Thymus (tissue), 11 donors: ENCODE data around the gene NADSYN1. TPM values are rescaled to one million over a fixed set of nuclear protein-coding genes. Genes with fewer than 3 reads are reported as not detected.

Source experiments
- DNase-seq, 9 donors: peaks; one replicate each; pipeline ENCODE4 v3.0.0-alpha.2; 2013; ENCODE audit warnings: low spot score in 9 of 9, low read depth in 6 of 9, missing footprints in 1 of 9
- H3K27ac ChIP-seq, 2 donors: one replicate each; pipeline ENCODE4 v1.5.1; 2013; ENCODE audit warnings: control low read depth in 1 of 2, low read depth in 1 of 2, low read length in 1 of 2, mild to moderate bottlenecking in 1 of 2, moderate library complexity in 1 of 2
- H3K27me3 ChIP-seq, 2 donors: one replicate each; pipeline ENCODE4 v1.5.1; 2013; ENCODE audit warnings: low read length in 1 of 2; ENCODE audit not compliant: control insufficient read depth in 2 of 2, insufficient read depth in 1 of 2
- H3K36me3 ChIP-seq, 2 donors: one replicate each; pipeline ENCODE4 v1.5.1; 2013; ENCODE audit warnings: low read length in 1 of 2, mild to moderate bottlenecking in 1 of 2, moderate library complexity in 1 of 2; ENCODE audit not compliant: control insufficient read depth in 2 of 2, insufficient read depth in 2 of 2
- H3K4me1 ChIP-seq, 2 donors: one replicate each; pipeline ENCODE4 v1.5.1; 2013; ENCODE audit warnings: low read length in 2 of 2; ENCODE audit not compliant: control insufficient read depth in 2 of 2, insufficient read depth in 2 of 2
- H3K4me3 ChIP-seq, 2 donors: one replicate each; pipeline ENCODE4 v1.5.1; 2013; ENCODE audit warnings: low read length in 2 of 2, control low read depth in 1 of 2, mild to moderate bottlenecking in 1 of 2
- H3K9me3 ChIP-seq, 2 donors: one replicate each; pipeline ENCODE4 v1.5.1; 2013; ENCODE audit warnings: low read length in 1 of 2, mild to moderate bottlenecking in 1 of 2; ENCODE audit not compliant: control insufficient read depth in 2 of 2, insufficient read depth in 1 of 2
- WGBS: extraction: QIAGEN DNeasy Blood & Tissue Kit; methylation state at CpG from one replicate; pipeline ENCODE4 v1.1.7; 2013; 5-methylcytosine and 5-hydroxymethylcytosine counted together
- polyA plus RNA-seq: library from polyadenylated mRNA; stranded (reverse); fragments of 200-250 nt; gene quantifications from one replicate; pipeline ENCODE4 v1.2.3, GENCODE V29; 2013
- total RNA-seq: library from RNA; stranded (reverse); fragments of 120-200 nt; gene quantifications from one replicate; pipeline ENCODE4 v1.2.4, GENCODE V29; 2013
- donor health status: healthy.

NADSYN1 gene
- total and polyA plus RNA-seq, 2 donors: 47.9 to 113 TPM

DNA sequence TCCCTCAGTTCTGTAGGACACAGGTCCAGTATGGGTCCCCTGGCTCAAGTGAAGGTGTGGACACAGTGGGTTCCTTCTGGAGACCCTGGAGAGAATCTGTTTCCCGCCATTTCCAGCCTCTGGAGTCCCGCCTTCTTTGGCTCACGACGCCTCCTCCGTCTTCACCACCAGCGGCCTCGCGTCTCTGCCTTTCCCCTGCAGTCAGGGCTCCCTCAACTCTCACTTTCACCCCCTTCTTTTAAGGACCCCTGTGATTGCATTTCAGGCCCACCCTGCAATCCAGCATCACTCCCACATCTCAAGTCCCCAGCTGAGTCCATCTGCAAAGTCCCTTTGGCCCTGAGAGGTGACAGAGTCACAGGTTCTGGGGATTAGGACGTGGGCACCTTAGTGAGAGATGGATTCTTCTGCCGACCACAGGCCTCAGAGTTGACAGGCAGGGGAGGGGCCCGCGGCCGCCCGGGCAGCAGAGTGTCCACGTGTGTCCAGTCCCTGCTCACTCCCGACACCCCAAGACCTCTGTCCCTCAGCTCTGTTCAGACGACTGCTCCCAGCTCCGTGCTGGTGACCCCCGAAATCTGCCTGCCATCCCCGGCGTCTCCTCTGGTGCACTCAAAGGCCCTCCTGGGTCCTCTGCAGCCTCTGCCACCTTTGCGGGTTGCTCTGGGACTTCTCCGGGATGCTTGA is 37.2 kb downstream of the NADSYN1 start:
- Histone ChIP-seq H3K4me3 (no peak overlapping the region), H3K27ac (no peak overlapping the region), H3K9me3 (no peaks in the 10 kb centered on the region), H3K27me3 (no peaks in the 10 kb centered on the region), H3K36me3 (peaks cover 35 to 68% of the 10 kb centered on the region in 2 donors), H3K4me1 (peaks cover 0 to 3% of the 10 kb centered on the region in 2 donors)
- WGBS: 96% methylated on average over 23 of the region's 23 CpGs
- DNase-seq: no peak

GRCh38 chr11:71490731-71491390 is 37.9 kb downstream of the NADSYN1 start:
- WGBS: 98% methylated on average over 28 of the region's 28 CpGs
- Histone ChIP-seq H3K4me1 (peaks cover 0 to 3% of the 10 kb centered on the region in 2 donors), H3K27ac (no peak overlapping the region), H3K9me3 (no peaks in the 10 kb centered on the region), H3K27me3 (no peaks in the 10 kb centered on the region), H3K4me3 (no peak overlapping the region), H3K36me3 (peaks cover 29 to 67% of the 10 kb centered on the region in 2 donors)
- DNase-seq: no peak

DNA sequence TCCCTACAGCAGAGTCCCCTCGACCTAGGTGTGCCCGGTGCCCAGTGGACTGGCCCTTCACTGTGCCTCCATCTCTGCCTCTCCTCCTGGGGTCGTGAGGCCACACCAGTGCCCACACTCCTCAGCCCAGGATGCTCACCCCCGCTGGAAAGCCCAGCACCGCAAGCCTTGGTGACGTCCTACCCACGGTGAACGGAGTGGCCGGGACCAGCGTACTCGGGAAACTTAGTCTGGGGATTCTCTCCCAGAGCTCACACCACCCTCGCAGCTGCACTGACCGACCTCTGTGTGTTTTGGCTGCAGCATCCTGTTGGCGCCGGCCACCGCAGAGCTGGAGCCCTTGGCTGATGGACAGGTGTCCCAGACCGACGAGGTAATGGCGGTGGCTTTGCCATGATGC is 38.5 kb downstream of the NADSYN1 start:
- DNase-seq: no peak
- Histone ChIP-seq H3K4me3 (no peak overlapping the region), H3K27me3 (no peaks in the 10 kb centered on the region), H3K36me3 (peaks cover 29 to 64% of the 10 kb centered on the region in 2 donors), H3K4me1 (peaks cover 0 to 3% of the 10 kb centered on the region in 2 donors), H3K9me3 (peaks cover 0 to 3% of the 10 kb centered on the region in 2 donors), H3K27ac (no peak overlapping the region)
- 97% methylated on average over 19 of the region's 19 CpGs for WGBS

GRCh38 chr11:71491940-71492339 is 38.9 kb downstream of the NADSYN1 start:
- H3K4me3 ChIP-seq: no peak overlapping the region
- H3K9me3 ChIP-seq: peaks cover 0 to 3% of the 10 kb centered on the region in 2 donors
- DNase-seq: no peak
- no peaks in the 10 kb centered on the region for H3K27me3 ChIP-seq
- peaks cover 33 to 68% of the 10 kb centered on the region in 2 donors for H3K36me3 ChIP-seq
- H3K4me1 ChIP-seq: peaks cover 0 to 3% of the 10 kb centered on the region in 2 donors
- 97% methylated on average over 9 of the region's 9 CpGs for WGBS
- H3K27ac ChIP-seq: no peak overlapping the region

DNA sequence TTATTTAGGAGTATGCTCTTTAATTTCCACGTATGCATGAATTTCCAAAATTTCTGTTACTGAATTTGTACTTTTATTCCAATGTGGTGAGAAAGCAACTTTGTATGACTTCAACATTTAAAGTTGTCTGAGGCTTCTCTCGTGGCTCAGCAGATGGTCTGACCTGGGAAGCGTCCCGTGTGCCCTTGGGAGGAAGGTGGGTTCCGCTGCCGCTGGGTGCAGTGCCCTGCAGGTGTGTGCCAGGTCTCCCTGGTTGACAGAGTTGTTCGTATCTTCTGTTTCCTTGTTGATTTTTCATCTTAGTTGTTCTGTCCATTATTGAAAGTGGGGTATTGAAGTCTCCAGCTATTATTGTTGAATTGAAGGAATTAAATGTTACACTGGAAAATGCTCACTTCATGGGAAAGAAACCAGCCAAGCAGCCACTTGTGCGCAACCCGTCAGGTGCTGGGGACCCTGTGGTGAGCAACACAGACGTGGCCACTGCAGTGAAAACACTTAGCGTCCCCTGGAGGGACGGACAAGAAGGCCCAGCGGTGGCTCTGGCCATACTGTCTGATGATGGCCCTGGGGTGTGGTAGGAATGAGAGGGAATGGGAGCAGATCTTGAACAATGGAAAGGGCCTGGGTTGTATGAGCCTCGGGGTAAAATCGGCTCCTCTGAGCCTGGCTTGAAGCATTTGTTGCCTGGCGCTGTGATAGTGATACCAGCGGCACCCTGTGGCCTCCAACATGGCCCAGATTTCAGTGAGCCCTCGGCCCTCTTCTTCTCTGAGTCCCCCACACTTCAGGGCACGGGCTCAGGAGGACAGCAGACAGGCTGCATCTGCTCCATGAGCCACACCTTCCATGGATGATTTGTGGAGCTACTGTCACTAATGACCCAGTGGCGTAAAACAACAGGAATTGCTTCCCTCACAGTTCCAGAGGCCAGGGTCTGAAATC is 42.6 kb downstream of the NADSYN1 start:
- peaks cover 6 to 15% of the 10 kb centered on the region in 2 donors for H3K4me1 ChIP-seq
- H3K36me3 ChIP-seq: peaks cover 52 to 77% of the 10 kb centered on the region in 2 donors
- H3K27me3 ChIP-seq: no peaks in the 10 kb centered on the region
- no peak overlapping the region for H3K4me3 ChIP-seq
- H3K9me3 ChIP-seq: peaks cover 0 to 7% of the 10 kb centered on the region in 2 donors
- DNase-seq: no peak
- 84% methylated on average over 20 of the region's 20 CpGs for WGBS
- no peak overlapping the region for H3K27ac ChIP-seq

- Histone ChIP-seq H3K27me3 (no peaks in the 10 kb centered on the region), H3K4me3 (no peak overlapping the region), H3K27ac (no peak overlapping the region), H3K4me1 (peaks cover 6 to 15% of the 10 kb centered on the region in 2 donors), H3K36me3 (peaks cover 48 to 77% of the 10 kb centered on the region in 2 donors), H3K9me3 (peaks cover 0 to 7% of the 10 kb centered on the region in 2 donors)
- 99% methylated on average over 13 of the region's 13 CpGs for WGBS
- DNase-seq: no peak
Observed at GRCh38 chr11:71496421-71496820, 43.4 kb downstream of the NADSYN1 start.

- no peak for DNase-seq
- Histone ChIP-seq H3K4me1 (peaks cover 6 to 15% of the 10 kb centered on the region in 2 donors), H3K27ac (no peak overlapping the region), H3K9me3 (peaks cover 0 to 7% of the 10 kb centered on the region in 2 donors), H3K27me3 (no peaks in the 10 kb centered on the region), H3K4me3 (no peak overlapping the region), H3K36me3 (peaks cover 42 to 76% of the 10 kb centered on the region in 2 donors)
- WGBS: 97% methylated on average over 19 of the region's 19 CpGs
Observed at GRCh38 chr11:71498091-71498490, 45.1 kb downstream of the NADSYN1 start.

- peak in 7 of 9 donors; percentile 3 to 41 (median 11) for DNase-seq
- 36% methylated on average over 13 of the region's 13 CpGs for WGBS
- Histone ChIP-seq H3K36me3 (peaks cover 42 to 77% of the 10 kb centered on the region in 2 donors), H3K9me3 (peaks cover 0 to 7% of the 10 kb centered on the region in 2 donors), H3K27ac (peak overlapping the region in 1 of 2 donors; percentile 50), H3K4me3 (no peak overlapping the region), H3K27me3 (no peaks in the 10 kb centered on the region), H3K4me1 (peaks cover 6 to 17% of the 10 kb centered on the region in 2 donors)
Observed at GRCh38 chr11:71499125-71499524, 46.1 kb downstream of the NADSYN1 start.
